Karpas-422 (cell line): ENCODE results near the gene UCHL5. TPM values are rescaled to one million over a fixed set of nuclear protein-coding genes. Genes with fewer than 3 reads are reported as not detected.
"Not testable (repeated sequence)": the region's sequence is repeated elsewhere in the genome, so short reads cannot be mapped to it uniquely, and the experiment has no call there.

Experiments
- DNase-seq: peaks from one replicate; pipeline ENCODE4 v3.0.0-alpha.2; 2015
- H2AFZ ChIP-seq: fragments of 200-600 bp; sonication (generic); 2 replicates; pipeline ENCODE4 v1.6.1; 2014; ENCODE audit warnings: antibody characterized with exemption, low read length, mixed read lengths
- H3K27ac ChIP-seq: fragments of 200-600 bp; sonication (generic); 2 replicates; pipeline ENCODE4 v1.5.1; 2014; ENCODE audit warnings: mild to moderate bottlenecking, low read length, moderate library complexity
- H3K27me3 ChIP-seq: fragments of 200-600 bp; sonication (generic); 2 replicates; pipeline ENCODE4 v1.6.1; 2014; ENCODE audit warnings: low read length, mixed read lengths
- H3K36me3 ChIP-seq: fragments of 200-600 bp; sonication (generic); 2 replicates; pipeline ENCODE4 v1.6.1; 2014; ENCODE audit warnings: low read length, mixed read lengths; ENCODE audit not compliant: insufficient read depth
- H3K4me1 ChIP-seq: fragments of 200-600 bp; sonication (generic); 2 replicates; pipeline ENCODE4 v1.6.1; 2014; ENCODE audit warnings: mild to moderate bottlenecking, low read length, mixed read lengths
- H3K4me2 ChIP-seq: fragments of 200-600 bp; sonication (generic); 2 replicates; pipeline ENCODE4 v1.6.1; 2014; ENCODE audit warnings: low read length, low read depth, mild to moderate bottlenecking; ENCODE audit not compliant: poor library complexity, severe bottlenecking
- H3K4me3 ChIP-seq: fragments of 200-600 bp; sonication (generic); 2 replicates; pipeline ENCODE4 v1.5.1; 2014; ENCODE audit warnings: mild to moderate bottlenecking, antibody characterized with exemption, low read length, mixed read lengths
- H3K79me2 ChIP-seq: fragments of 200-600 bp; sonication (generic); 2 replicates; pipeline ENCODE4 v1.6.1; 2014; ENCODE audit warnings: mild to moderate bottlenecking, low read length, mixed read lengths
- H3K9ac ChIP-seq: fragments of 200-600 bp; sonication (generic); 2 replicates; pipeline ENCODE4 v1.6.0; 2014; ENCODE audit warnings: low read length
- H3K9me2 ChIP-seq: fragments of 200-600 bp; sonication (generic), shearing (Covaris generic); replicated peaks from 2 replicates; pipeline ENCODE4 v1.6.0; 2014; ENCODE audit warnings: mild to moderate bottlenecking, low read length, moderate library complexity; ENCODE audit not compliant: insufficient read depth
- H3K9me3 ChIP-seq: fragments of 300-700, 200-600 bp; sonication (generic); 2 replicates; pipeline ENCODE4 v1.6.1; 2014; ENCODE audit warnings: low read length, mixed read lengths
- H4K20me1 ChIP-seq: fragments of 200-600 bp; sonication (generic); 2 replicates; pipeline ENCODE4 v1.6.1; 2014; ENCODE audit warnings: mild to moderate bottlenecking, antibody characterized with exemption, low read length, low read depth; ENCODE audit not compliant: insufficient read depth
- total RNA-seq: library from RNA; depleted of rRNA; stranded (reverse); fragments of >200 nt; shearing (Covaris generic); gene quantifications from 2 replicates; pipeline ENCODE4 v1.2.3, GENCODE V29; 2014; ENCODE audit warnings: low replicate concordance

Gene UCHL5
- total RNA-seq, 1 experiment from 2014 or later = 63.4 TPM

- Histone ChIP-seq H3K27me3 (no peaks in the 10 kb centered on the region), H3K9ac (peak overlapping the region; percentile 99), H2AFZ (no peak overlapping the region), H3K9me2 (no peaks in the 10 kb centered on the region), H4K20me1 (no peaks in the 10 kb centered on the region; the same call in 1 of the 2 replicates), H3K4me2 (peak overlapping the region; percentile 98), H3K4me3 (peak overlapping the region; percentile 95), H3K27ac (peak overlapping the region; percentile 81), H3K4me1 (peaks cover 58% of the 10 kb centered on the region), H3K36me3 (peaks cover 28% of the 10 kb centered on the region), H3K9me3 (no peaks in the 10 kb centered on the region), H3K79me2 (peaks cover 99% of the 10 kb centered on the region)
- peak; percentile 64 for DNase-seq
Observed at GRCh38 chr1:193060406-193060805, 1.2 kb upstream of the UCHL5 start.

- H3K79me2 ChIP-seq = peaks cover 99% of the 10 kb centered on the region
- no peaks in the 10 kb centered on the region; the same call in 1 of the 2 replicates for H4K20me1 ChIP-seq
- no peaks in the 10 kb centered on the region for H3K9me3 ChIP-seq
- H3K27ac ChIP-seq = peak overlapping the region; percentile 81
- H3K36me3 ChIP-seq = peaks cover 31% of the 10 kb centered on the region
- peak overlapping the region; percentile 98 for H3K4me2 ChIP-seq
- H3K27me3 ChIP-seq = no peaks in the 10 kb centered on the region
- peak overlapping the region; percentile 99 for H3K9ac ChIP-seq
- no peak overlapping the region for H2AFZ ChIP-seq
- peak overlapping the region; percentile 95 for H3K4me3 ChIP-seq
- peaks cover 55% of the 10 kb centered on the region for H3K4me1 ChIP-seq
- H3K9me2 ChIP-seq = no peaks in the 10 kb centered on the region
- DNase-seq = no peak
Observed at GRCh38 chr1:193060115-193060403, 899 bp upstream of the UCHL5 start.

GRCh38 chr1:193058529-193059281 lies 455 bp downstream of the UCHL5 start:
- H3K4me1 ChIP-seq = peaks cover 41% of the 10 kb centered on the region
- peak overlapping the region; percentile 82 for H3K4me2 ChIP-seq
- H2AFZ ChIP-seq = no peak overlapping the region
- peaks cover 31% of the 10 kb centered on the region for H3K36me3 ChIP-seq
- H3K79me2 ChIP-seq = peaks cover 99% of the 10 kb centered on the region
- H3K9me3 ChIP-seq = no peaks in the 10 kb centered on the region
- H4K20me1 ChIP-seq = no peaks in the 10 kb centered on the region
- H3K27me3 ChIP-seq = no peaks in the 10 kb centered on the region
- DNase-seq = peak; percentile 89
- H3K9me2 ChIP-seq = no peaks in the 10 kb centered on the region
- peak overlapping the region; percentile 95 for H3K4me3 ChIP-seq
- H3K9ac ChIP-seq = peak overlapping the region; percentile 99
- peak overlapping the region; percentile 81 for H3K27ac ChIP-seq

DNA sequence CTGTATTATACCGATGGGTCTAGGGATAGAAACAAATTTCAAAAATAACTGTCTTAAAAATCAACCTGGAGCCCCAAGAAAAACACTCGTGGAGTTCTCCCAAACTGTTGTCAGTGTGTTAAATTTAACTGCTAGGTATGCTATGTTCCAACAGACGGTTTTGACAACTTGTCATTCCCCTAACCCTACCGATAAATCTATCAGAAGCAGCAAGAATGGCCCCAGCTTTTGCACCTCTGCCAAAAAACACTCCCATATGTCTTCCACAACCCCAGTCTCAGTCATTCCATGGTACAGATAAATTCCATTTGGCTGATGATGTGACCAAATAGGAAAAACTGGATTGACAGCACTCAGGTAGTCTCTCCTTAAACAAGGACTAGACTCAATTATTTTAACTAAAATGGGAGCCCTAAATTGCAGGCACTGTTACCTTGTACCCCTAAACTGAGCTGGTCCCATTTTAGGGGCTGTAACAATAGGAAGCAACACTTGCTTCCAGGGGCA lies 4.9 kb downstream of the UCHL5 start:
- peaks cover 96% of the 10 kb centered on the region for H3K79me2 ChIP-seq
- peaks cover 43% of the 10 kb centered on the region for H3K36me3 ChIP-seq
- DNase-seq = no peak
- no peaks in the 10 kb centered on the region for H3K9me2 ChIP-seq
- H3K27ac ChIP-seq = no peak overlapping the region
- peaks cover 25% of the 10 kb centered on the region for H3K4me1 ChIP-seq
- H3K4me2 ChIP-seq = no peak overlapping the region
- peaks cover 4% of the 10 kb centered on the region for H4K20me1 ChIP-seq
- no peak overlapping the region for H2AFZ ChIP-seq
- H3K9ac ChIP-seq = no peak overlapping the region
- no peak overlapping the region for H3K4me3 ChIP-seq
- no peaks in the 10 kb centered on the region for H3K9me3 ChIP-seq
- no peaks in the 10 kb centered on the region for H3K27me3 ChIP-seq

GRCh38 chr1:193048913-193049312 lies 10.2 kb downstream of the UCHL5 start:
- H3K4me2 ChIP-seq, H4K20me1 ChIP-seq, H3K9ac ChIP-seq, H3K9me2 ChIP-seq, H3K27ac ChIP-seq, H3K4me3 ChIP-seq, H3K4me1 ChIP-seq, H3K9me3 ChIP-seq, H3K27me3 ChIP-seq, DNase-seq, H2AFZ ChIP-seq: not testable (repeated sequence)
- peaks cover 78% of the 10 kb centered on the region for H3K36me3 ChIP-seq
- H3K79me2 ChIP-seq = peaks cover 92% of the 10 kb centered on the region

DNA sequence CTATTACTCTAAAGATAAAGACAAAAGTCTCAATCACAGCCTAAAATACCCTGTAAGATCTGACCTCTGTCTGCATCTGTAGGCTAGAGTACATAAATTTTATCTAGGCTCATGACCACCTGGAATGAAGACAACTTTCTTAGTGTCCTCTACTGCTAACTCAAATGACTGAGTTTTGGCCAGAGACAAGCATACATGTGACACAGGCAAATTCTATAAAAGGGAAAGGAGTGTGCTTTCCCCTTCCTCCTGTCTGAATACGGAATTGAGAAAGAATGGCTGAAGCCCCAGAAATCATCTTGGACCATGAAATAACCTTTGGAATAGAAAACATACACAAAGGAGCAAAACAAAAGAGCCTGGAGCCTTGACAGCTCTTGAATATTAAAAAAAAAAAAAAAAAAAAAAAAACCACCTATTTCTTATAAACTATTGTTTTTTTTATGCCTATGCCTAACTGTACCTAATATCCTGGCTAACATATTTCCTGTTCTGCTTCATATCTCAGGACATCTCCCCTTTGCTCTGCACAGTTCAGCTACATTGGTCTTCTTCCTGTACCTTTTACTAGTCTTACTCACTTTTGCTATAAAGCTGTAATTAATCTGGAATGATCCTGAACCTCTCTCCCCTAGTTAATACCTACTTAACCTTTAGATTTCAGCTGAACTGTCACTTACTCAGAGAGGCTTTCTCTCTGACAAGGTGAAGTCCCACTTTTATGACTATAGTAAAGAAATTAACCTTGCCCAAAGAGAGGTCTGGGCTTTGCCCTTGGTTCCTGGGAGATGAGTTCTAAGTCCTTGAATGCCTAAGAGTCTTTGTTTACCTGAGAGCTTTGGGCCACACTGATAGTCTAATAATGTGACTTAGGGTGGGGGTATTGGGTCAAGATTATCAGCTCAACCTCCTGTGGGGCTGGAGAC lies 16.1 kb downstream of the UCHL5 start:
- Histone ChIP-seq H3K27ac (no peak overlapping the region), H3K27me3 (no peaks in the 10 kb centered on the region), H2AFZ (no peak overlapping the region), H3K9ac (no peak overlapping the region), H3K4me1 (no peaks in the 10 kb centered on the region; the same call in 1 of the 2 replicates), H3K4me2 (no peak overlapping the region), H3K36me3 (peaks cover 69% of the 10 kb centered on the region), H3K9me3 (no peaks in the 10 kb centered on the region), H3K9me2 (no peaks in the 10 kb centered on the region), H3K4me3 (no peak overlapping the region), H3K79me2 (peaks cover 93% of the 10 kb centered on the region), H4K20me1 (no peaks in the 10 kb centered on the region)
- no peak for DNase-seq

GRCh38 chr1:193040011-193040410 lies 19.1 kb downstream of the UCHL5 start:
- H3K4me1 ChIP-seq = no peaks in the 10 kb centered on the region; the same call in 1 of the 2 replicates
- no peak overlapping the region for H3K4me2 ChIP-seq
- H3K4me3 ChIP-seq = no peak overlapping the region
- no peak overlapping the region for H2AFZ ChIP-seq
- peaks cover 61% of the 10 kb centered on the region for H3K36me3 ChIP-seq
- H3K9ac ChIP-seq = no peak overlapping the region
- no peaks in the 10 kb centered on the region for H3K9me3 ChIP-seq
- DNase-seq = no peak
- H4K20me1 ChIP-seq = no peaks in the 10 kb centered on the region
- H3K9me2 ChIP-seq = no peaks in the 10 kb centered on the region
- peaks cover 97% of the 10 kb centered on the region for H3K79me2 ChIP-seq
- H3K27me3 ChIP-seq = no peaks in the 10 kb centered on the region
- no peak overlapping the region for H3K27ac ChIP-seq
